Amniotic epithelial cell (primary cell): Measurements from ENCODE around the gene VHLL.

Source experiments
- DNase-seq: peaks from one replicate; pipeline ENCODE4 v3.0.0-alpha.2; 2010; ENCODE audit warnings: low read depth

The VHLL gene

GRCh38 chr1:156253634-156254033 lies 45.5 kb downstream of the VHLL start:
- DNase-seq = no peak

GRCh38 chr1:156251527-156251926 lies 47.6 kb downstream of the VHLL start:
- DNase-seq = no peak

GRCh38 chr1:156249593-156249992 lies 49.5 kb downstream of the VHLL start:
- no peak for DNase-seq
